Gastrocnemius medialis (tissue), 4 donors: Measurements from ENCODE around the gene TRAM2.

Source experiments
- POLR2A ChIP-seq, 2 donors: fragments of 450-650 bp; IDR thresholded peaks; one replicate each; pipeline ENCODE4 v1.6.1; 2017; ENCODE audit warnings: antibody characterized with exemption in 2 of 2, mild to moderate bottlenecking in 2 of 2, moderate library complexity in 2 of 2
- TF ChIP-seq, protein P1 (sequence below), 5 experiments: fragments of 450-650 bp in 3 of 5; fragments of 200-600 bp in 2 of 5; sonication (generic) in 2 of 5; IDR thresholded peaks in 4 of 5; conservative IDR thresholded peaks in 1 of 5; 1 replicate in 4 of 5; 2 replicates in 1 of 5; pipeline ENCODE4 v1.5.1; 2016 to 2019; ENCODE audit warnings: antibody characterized with exemption in 5 of 5, mild to moderate bottlenecking in 3 of 5, moderate library complexity in 3 of 5

DNA sequence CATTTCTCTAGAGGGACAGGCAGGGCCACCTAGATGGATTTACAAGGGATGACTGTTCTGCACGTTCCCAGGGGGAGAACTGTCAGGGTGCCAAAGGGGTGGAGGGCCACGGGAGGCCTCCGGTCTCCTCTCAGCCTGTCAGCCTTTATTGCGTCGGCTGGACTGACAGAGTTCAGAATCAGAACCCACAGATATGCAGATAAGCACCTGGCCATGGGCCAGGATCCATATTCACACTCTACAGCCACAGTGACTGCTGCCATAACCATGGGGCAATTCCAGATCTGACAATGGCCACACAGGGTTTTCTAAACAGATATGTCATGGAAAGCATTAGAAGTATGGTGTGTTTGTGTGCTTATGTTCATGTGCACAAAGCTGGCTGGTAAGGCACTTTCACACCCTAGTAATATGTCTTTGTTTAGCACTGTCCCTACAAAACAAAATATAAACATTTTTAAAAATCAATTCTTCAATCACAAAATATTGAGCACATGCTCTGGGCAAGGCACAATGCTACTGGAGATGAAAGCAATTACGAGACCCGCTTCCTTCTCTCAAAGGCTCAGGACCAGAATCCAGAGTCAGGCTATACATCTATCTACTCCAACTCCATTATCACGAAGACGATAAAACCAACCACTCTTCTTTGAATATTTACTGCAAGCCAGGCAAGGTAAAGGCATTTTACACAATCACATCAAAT, 29.1 kb downstream of the TRAM2 start:
- TF ChIP-seq, protein P1, sequence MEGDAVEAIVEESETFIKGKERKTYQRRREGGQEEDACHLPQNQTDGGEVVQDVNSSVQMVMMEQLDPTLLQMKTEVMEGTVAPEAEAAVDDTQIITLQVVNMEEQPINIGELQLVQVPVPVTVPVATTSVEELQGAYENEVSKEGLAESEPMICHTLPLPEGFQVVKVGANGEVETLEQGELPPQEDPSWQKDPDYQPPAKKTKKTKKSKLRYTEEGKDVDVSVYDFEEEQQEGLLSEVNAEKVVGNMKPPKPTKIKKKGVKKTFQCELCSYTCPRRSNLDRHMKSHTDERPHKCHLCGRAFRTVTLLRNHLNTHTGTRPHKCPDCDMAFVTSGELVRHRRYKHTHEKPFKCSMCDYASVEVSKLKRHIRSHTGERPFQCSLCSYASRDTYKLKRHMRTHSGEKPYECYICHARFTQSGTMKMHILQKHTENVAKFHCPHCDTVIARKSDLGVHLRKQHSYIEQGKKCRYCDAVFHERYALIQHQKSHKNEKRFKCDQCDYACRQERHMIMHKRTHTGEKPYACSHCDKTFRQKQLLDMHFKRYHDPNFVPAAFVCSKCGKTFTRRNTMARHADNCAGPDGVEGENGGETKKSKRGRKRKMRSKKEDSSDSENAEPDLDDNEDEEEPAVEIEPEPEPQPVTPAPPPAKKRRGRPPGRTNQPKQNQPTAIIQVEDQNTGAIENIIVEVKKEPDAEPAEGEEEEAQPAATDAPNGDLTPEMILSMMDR (IDR thresholded peaks at IDR 0.05 in 4 of 5, conservative IDR thresholded peaks at IDR 0.05 in 1 of 5) = no peak
- TF ChIP-seq POLR2A (IDR thresholded peaks at IDR 0.05) = no peak
